A549 (cell line): Measurements from ENCODE around the gene CAPN9.

Experiments
- CEBPB ChIP-seq, 2 experiments: fragments of >200 bp in 1 of 2; sonication (Bioruptor Twin) in 1 of 2; formaldehyde crosslinking in 1 of 2; IDR thresholded peaks; 2 replicates each; pipeline ENCODE4 v1.6.1; 2012 to 2016
- EP300 ChIP-seq, 2 experiments: fragments of >200 bp; sonication (Bioruptor Twin); formaldehyde crosslinking; IDR thresholded peaks; 2 replicates in 1 of 2; 3 replicates in 1 of 2; pipeline ENCODE4 v1.6.1; 2016 to 2017
- MYC ChIP-seq: IDR thresholded peaks from 2 replicates; pipeline ENCODE4 v1.6.1; 2012; ENCODE audit warnings: mild to moderate bottlenecking, inconsistent platforms, low read length, improper control_type of control experiment, borderline replicate concordance
- PHF8 ChIP-seq: fragments of 200-600 bp; sonication (generic); IDR thresholded peaks from 2 replicates; pipeline ENCODE4 v1.6.1; 2016; ENCODE audit warnings: low read depth, mild to moderate bottlenecking, antibody characterized with exemption, moderate library complexity, borderline replicate concordance
- POLR2A ChIP-seq: IDR thresholded peaks from 2 replicates; pipeline ENCODE4 v1.6.1; 2012; ENCODE audit warnings: mild to moderate bottlenecking, low read length
- SREBF2 ChIP-seq: fragments of 450-650 bp; IDR thresholded peaks from 2 replicates; pipeline ENCODE4 v1.6.1; 2014; ENCODE audit warnings: mild to moderate bottlenecking, moderate library complexity
- TF ChIP-seq, protein P1 (sequence below): fragments of >200 bp; sonication (Bioruptor Twin); formaldehyde crosslinking; IDR thresholded peaks from 3 replicates; pipeline ENCODE4 v1.5.1; 2016
- TF ChIP-seq, protein P2 (sequence below): IDR thresholded peaks from 2 replicates; pipeline ENCODE4 v1.6.1; 2012
- TF ChIP-seq, protein P3 (sequence below): fragments of 250-450 bp; sonication (Bioruptor Pico); IDR thresholded peaks from 2 replicates; pipeline ENCODE4 v1.5.0; 2020; ENCODE audit warnings: low read depth, mild to moderate bottlenecking, moderate library complexity
- TF ChIP-seq, protein P4 (sequence below): fragments of 200-600 bp; sonication (generic); IDR thresholded peaks from 2 replicates; pipeline ENCODE4 v1.6.1; 2016; ENCODE audit warnings: antibody characterized with exemption, mild to moderate bottlenecking, moderate library complexity

DNA sequence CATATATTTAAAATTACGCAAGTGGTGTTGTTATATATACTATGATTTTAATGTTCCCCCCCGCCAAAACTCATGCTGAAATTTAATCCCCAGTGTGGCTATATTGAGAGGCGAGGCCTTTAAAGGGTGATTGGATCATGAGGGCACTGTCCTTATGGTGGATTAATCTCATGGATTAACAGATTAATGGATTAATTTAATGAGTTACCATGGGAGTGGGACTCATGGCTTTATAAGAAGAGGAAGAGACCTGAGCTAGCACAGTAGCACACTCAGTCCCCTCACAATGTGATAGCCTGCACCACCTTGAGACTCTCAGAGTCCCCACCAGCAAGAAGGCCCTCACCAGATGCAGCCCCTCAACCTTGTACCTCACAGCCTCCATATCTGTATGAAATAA lies 86.3 kb downstream of the CAPN9 start:
- TF ChIP-seq, protein P1, sequence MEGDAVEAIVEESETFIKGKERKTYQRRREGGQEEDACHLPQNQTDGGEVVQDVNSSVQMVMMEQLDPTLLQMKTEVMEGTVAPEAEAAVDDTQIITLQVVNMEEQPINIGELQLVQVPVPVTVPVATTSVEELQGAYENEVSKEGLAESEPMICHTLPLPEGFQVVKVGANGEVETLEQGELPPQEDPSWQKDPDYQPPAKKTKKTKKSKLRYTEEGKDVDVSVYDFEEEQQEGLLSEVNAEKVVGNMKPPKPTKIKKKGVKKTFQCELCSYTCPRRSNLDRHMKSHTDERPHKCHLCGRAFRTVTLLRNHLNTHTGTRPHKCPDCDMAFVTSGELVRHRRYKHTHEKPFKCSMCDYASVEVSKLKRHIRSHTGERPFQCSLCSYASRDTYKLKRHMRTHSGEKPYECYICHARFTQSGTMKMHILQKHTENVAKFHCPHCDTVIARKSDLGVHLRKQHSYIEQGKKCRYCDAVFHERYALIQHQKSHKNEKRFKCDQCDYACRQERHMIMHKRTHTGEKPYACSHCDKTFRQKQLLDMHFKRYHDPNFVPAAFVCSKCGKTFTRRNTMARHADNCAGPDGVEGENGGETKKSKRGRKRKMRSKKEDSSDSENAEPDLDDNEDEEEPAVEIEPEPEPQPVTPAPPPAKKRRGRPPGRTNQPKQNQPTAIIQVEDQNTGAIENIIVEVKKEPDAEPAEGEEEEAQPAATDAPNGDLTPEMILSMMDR, result no peak
- TF ChIP-seq POLR2A, result no peak
- TF ChIP-seq, protein P2, sequence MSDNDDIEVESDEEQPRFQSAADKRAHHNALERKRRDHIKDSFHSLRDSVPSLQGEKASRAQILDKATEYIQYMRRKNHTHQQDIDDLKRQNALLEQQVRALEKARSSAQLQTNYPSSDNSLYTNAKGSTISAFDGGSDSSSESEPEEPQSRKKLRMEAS, result no peak
- no peak for TF ChIP-seq SREBF2
- no peak for TF ChIP-seq PHF8
- TF ChIP-seq, protein P3, sequence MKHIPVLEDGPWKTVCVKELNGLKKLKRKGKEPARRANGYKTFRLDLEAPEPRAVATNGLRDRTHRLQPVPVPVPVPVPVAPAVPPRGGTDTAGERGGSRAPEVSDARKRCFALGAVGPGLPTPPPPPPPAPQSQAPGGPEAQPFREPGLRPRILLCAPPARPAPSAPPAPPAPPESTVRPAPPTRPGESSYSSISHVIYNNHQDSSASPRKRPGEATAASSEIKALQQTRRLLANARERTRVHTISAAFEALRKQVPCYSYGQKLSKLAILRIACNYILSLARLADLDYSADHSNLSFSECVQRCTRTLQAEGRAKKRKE (CRISPR knock-in tag), result no peak
- no peak for TF ChIP-seq CEBPB (IDR thresholded peaks at IDR 0.05)
- TF ChIP-seq MYC, result no peak
- TF ChIP-seq EP300 (IDR thresholded peaks at IDR 0.05), result no peak
- TF ChIP-seq, protein P4, sequence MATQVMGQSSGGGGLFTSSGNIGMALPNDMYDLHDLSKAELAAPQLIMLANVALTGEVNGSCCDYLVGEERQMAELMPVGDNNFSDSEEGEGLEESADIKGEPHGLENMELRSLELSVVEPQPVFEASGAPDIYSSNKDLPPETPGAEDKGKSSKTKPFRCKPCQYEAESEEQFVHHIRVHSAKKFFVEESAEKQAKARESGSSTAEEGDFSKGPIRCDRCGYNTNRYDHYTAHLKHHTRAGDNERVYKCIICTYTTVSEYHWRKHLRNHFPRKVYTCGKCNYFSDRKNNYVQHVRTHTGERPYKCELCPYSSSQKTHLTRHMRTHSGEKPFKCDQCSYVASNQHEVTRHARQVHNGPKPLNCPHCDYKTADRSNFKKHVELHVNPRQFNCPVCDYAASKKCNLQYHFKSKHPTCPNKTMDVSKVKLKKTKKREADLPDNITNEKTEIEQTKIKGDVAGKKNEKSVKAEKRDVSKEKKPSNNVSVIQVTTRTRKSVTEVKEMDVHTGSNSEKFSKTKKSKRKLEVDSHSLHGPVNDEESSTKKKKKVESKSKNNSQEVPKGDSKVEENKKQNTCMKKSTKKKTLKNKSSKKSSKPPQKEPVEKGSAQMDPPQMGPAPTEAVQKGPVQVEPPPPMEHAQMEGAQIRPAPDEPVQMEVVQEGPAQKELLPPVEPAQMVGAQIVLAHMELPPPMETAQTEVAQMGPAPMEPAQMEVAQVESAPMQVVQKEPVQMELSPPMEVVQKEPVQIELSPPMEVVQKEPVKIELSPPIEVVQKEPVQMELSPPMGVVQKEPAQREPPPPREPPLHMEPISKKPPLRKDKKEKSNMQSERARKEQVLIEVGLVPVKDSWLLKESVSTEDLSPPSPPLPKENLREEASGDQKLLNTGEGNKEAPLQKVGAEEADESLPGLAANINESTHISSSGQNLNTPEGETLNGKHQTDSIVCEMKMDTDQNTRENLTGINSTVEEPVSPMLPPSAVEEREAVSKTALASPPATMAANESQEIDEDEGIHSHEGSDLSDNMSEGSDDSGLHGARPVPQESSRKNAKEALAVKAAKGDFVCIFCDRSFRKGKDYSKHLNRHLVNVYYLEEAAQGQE, result no peak
